Suprapubic skin (tissue), 4 donors: ENCODE measurements around the gene RABL2A. TPM values are rescaled to one million over a fixed set of nuclear protein-coding genes. Genes with fewer than 3 reads are reported as not detected.
"Not testable (repeated sequence)": the region's sequence is repeated elsewhere in the genome, so short reads cannot be mapped to it uniquely, and the experiment has no call there.

Experiments used
- DNase-seq, 2 donors: peaks; one replicate each; pipeline ENCODE4 v3.0.0-alpha.2; 2019; ENCODE audit warnings: low spot score in 2 of 2
- H3K27ac ChIP-seq: fragments of 200-600 bp; sonication (generic); one replicate; pipeline ENCODE4 v1.5.1; 2019
- H3K27me3 ChIP-seq: fragments of 200-600 bp; sonication (generic); one replicate; pipeline ENCODE4 v1.5.1; 2019
- H3K36me3 ChIP-seq: fragments of 200-600 bp; sonication (generic); one replicate; pipeline ENCODE4 v1.5.1; 2019
- H3K4me1 ChIP-seq: fragments of 200-600 bp; sonication (generic); one replicate; pipeline ENCODE4 v1.5.1; 2019
- H3K4me3 ChIP-seq: fragments of 200-600 bp; sonication (generic); one replicate; pipeline ENCODE4 v1.5.1; 2019; ENCODE audit warnings: mild to moderate bottlenecking
- H3K9me3 ChIP-seq: fragments of 200-600 bp; sonication (generic); one replicate; pipeline ENCODE4 v1.5.1; 2019
- POLR2AphosphoS5 ChIP-seq, 3 donors: sonication (generic); formaldehyde crosslinking; IDR thresholded peaks; one replicate each; pipeline ENCODE4 v1.6.1; 2017; ENCODE audit warnings: antibody characterized with exemption in 3 of 3
- WGBS: methylation state at CpG from one replicate; pipeline ENCODE4 v1.1.5; 2018; 5-methylcytosine and 5-hydroxymethylcytosine counted together
- total RNA-seq, 4 donors: library from RNA; depleted of rRNA; stranded (reverse); fragments of >200 nt; gene quantifications; one replicate each; pipeline ENCODE4 v1.1.0, GENCODE V29; 2016
- TF ChIP-seq, protein P1 (sequence below), 2 donors: fragments of 200-600 bp in 1 of 2; fragments of 450-650 bp in 1 of 2; sonication (generic) in 1 of 2; IDR thresholded peaks; one replicate each; pipeline ENCODE4 v1.5.1; 2016 to 2019; ENCODE audit warnings: antibody characterized with exemption in 2 of 2, mild to moderate bottlenecking in 1 of 2, moderate library complexity in 1 of 2

Gene RABL2A
- total RNA-seq, result 10 to 100 TPM; 11.9 to 28.8 (median 17.7) TPM

DNA sequence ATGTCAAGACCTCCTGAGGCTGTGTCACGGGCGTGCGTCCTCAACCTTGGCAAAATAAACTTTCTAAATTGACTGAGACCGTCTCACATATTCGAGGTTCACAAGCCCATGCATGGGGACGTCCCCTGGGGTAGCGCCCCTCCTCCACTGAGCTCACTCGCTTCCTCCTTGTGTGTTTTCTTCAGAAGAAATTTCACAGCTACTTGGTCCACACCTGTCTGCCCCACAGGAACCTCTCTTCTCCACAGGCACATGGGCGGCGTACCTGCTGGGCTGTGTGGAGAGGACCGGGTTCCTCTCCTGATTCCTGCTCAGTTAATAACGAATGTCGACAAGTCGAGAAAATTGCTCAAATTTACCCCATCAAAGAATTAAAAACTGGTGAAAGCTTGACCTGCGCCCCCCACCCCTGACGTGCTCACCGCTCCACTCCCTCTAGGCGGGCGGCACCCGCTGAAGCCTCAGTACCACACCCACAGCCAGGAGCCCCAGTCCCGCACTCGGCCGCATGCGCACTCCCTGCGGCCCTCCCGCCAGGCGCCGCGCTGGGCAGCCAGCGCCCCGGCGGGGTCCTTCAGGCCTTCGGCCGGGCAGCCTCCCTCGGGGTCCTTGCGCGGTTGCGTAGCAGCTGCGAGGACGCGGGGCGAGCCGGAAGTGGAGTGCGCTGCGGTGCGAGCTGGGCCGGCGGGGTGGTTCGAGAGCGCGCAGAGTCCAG lies at the start of gene RABL2A:
RABL2A (plus strand) TSS at position 651 of the 715 bp plus-strand sequence. CDS start 1,341 bp downstream, outside the sequence.
- WGBS, result 0% methylated on average over 7 of the region's 51 CpGs
- not testable (repeated sequence) for H3K4me1 ChIP-seq
- DNase-seq, result peak; percentile 86 to 91

DNA sequence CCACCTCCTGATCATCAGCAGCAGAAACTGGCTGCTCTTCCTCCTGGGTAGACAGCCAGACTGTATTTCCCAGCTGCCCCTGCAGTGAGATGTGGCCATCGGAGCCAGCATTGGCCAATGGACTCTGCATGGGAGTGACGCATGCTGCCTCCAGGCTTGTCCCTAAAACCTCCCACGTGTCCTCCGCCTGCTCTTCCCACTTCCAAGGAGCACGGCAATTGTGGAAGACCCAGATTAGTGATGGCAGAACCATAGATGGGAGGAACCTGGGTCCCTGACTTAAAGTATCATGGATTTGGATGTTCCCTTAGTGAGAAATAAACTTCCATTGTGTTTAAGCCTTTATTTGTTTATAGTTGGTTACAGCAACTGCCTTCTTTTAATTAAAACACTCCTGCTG lies 48.6 kb upstream of the RABL2A start:
- not testable (repeated sequence) for H3K27ac ChIP-seq, H3K9me3 ChIP-seq, H3K4me3 ChIP-seq, H3K36me3 ChIP-seq, H3K27me3 ChIP-seq
- DNase-seq, result peak in 1 of 2 donors; percentile 77
- WGBS, result no CpG with 5 or more reads among the region's 5 CpGs
- peaks cover 10% of the 10 kb centered on the region for H3K4me1 ChIP-seq

More for the DNA sequence above, at the start of gene RABL2A:
- H3K9me3 ChIP-seq, H3K27ac ChIP-seq, H3K27me3 ChIP-seq: not testable (repeated sequence)
- Histone ChIP-seq H3K4me3 (peak within 1 kb of the TSS; percentile 51), H3K36me3 (peaks cover 10% of the 10 kb centered on the region)

GRCh38 chr2:113582473-113582872 lies 44.6 kb upstream of the RABL2A start:
- H3K4me3 ChIP-seq, H3K36me3 ChIP-seq, H3K27me3 ChIP-seq, DNase-seq, H3K27ac ChIP-seq, H3K9me3 ChIP-seq: not testable (repeated sequence)
- WGBS, result 76% methylated on average over 3 of the region's 3 CpGs
- peaks cover 27% of the 10 kb centered on the region for H3K4me1 ChIP-seq

DNA sequence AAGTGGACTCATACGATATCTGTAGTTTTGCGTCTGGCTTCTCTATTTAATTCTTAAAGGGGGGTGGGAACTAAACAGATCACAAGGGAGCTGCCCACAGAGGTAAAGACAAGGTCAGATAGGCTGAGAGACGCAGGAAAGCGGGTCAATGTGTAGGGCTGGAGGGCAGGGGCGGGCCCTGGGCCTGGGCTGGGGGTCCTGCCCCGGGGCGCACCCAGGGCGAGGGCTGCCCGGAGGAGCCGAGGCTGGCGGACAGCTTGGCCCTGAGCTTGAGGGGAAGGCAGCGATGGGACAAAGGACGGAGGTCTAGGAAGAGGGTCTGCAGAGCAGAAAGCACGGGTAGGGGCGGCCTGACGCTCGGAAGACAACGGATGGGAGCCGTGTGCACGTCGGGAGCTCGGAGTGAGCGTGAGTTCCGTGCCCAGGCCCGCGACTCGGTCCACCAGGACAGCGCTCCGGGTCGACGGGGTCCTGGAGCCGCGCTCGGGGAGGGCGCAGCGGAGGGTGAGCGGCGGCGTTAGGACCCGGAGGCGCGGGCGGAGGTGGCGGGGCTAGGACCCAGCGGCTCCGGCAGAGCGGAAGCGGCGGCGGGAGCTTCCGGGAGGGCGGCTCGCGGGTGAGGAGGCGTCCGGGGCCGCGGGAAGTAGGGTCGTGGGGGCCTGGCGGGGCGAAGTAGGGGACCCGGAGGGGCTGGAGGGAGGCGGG lies 43.4 kb upstream of the RABL2A start:
- TF ChIP-seq POLR2AphosphoS5 (IDR thresholded peaks at IDR 0.05), result peak in 1 of 3 donors; percentile 68
- H3K9me3 ChIP-seq, H3K36me3 ChIP-seq, H3K27me3 ChIP-seq: not testable (repeated sequence)
- peak; percentile 88 to 91 for DNase-seq
- 3% methylated on average over 34 of the region's 63 CpGs for WGBS
- Histone ChIP-seq H3K4me1 (peaks cover 27% of the 10 kb centered on the region), H3K4me3 (peak overlapping the region; percentile 78), H3K27ac (peak overlapping the region; percentile 80)

DNA sequence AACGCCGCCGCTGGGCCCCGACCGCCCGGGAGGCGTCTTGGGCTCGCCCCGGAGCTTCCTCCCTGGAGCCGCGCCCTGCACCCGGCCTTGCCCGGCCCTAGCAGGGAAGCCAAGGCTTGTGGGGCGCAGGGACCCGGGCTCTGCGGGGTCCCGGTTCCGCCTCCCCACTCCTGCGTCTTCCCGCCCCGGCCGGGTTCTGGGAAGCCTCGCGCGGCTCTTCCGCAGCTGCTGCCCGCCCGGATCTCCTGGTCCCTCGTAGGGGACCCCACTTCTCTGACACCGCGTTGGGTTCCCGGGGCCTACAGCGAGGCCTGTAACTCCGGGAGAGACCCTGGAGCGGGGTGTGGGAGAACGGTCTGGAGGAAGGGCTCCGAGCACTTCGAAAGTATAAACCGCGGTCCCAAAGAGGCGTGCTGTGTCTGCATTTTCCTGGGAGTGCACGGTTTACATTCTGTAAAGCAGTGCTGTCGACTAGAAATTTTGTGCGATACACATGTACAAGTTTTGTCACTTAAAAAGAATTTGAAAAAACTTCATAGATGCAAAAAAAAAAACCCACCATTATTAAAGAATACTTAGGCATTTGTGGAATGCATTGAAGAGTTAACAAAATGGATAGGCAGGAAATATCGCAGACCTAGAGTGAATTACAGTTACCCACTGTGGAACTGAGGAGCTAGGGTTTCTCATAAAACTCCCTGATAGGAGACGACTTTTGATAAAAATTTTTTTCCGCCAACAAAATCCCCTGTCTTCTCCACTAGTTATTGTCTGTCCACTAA lies 42.6 kb upstream of the RABL2A start:
- DNase-seq, H3K9me3 ChIP-seq, H3K27me3 ChIP-seq, H3K36me3 ChIP-seq: not testable (repeated sequence)
- Histone ChIP-seq H3K27ac (peak overlapping the region; percentile 80), H3K4me1 (peaks cover 27% of the 10 kb centered on the region), H3K4me3 (peak overlapping the region; percentile 78)
- whole genome bisulfite sequencing, result 4% methylated on average over 11 of the region's 47 CpGs

- H3K27ac ChIP-seq, H3K36me3 ChIP-seq, H3K9me3 ChIP-seq, H3K4me3 ChIP-seq, DNase-seq, H3K27me3 ChIP-seq: not testable (repeated sequence)
- WGBS, result 52% methylated on average over 3 of the region's 3 CpGs
- TF ChIP-seq, protein P1, sequence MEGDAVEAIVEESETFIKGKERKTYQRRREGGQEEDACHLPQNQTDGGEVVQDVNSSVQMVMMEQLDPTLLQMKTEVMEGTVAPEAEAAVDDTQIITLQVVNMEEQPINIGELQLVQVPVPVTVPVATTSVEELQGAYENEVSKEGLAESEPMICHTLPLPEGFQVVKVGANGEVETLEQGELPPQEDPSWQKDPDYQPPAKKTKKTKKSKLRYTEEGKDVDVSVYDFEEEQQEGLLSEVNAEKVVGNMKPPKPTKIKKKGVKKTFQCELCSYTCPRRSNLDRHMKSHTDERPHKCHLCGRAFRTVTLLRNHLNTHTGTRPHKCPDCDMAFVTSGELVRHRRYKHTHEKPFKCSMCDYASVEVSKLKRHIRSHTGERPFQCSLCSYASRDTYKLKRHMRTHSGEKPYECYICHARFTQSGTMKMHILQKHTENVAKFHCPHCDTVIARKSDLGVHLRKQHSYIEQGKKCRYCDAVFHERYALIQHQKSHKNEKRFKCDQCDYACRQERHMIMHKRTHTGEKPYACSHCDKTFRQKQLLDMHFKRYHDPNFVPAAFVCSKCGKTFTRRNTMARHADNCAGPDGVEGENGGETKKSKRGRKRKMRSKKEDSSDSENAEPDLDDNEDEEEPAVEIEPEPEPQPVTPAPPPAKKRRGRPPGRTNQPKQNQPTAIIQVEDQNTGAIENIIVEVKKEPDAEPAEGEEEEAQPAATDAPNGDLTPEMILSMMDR (IDR thresholded peaks at IDR 0.05), result peak in 1 of 2 donors; percentile 54
- peaks cover 32% of the 10 kb centered on the region for H3K4me1 ChIP-seq
These were observed 39.9 kb upstream of the RABL2A start for GRCh38 chr2:113587201-113587600.

DNA sequence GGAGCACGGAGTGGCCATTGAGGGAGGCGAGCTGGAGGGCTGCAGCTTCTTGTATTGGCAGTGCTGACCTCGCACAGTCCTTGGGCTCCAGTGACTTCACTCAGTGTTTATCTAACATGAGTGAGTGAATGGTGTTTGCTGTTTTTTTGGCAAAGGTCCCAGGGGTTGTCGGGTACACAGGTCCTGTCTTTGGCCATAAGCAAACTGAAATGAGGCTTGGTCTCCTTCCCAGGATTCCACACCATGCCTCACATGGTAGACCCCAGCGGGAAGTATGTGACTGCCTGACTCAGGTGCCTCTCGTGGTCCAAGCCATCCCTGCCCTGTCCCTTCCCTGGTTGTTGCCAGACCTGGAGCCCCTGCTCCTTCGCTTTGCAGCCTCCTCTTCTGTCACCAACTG lies 37.5 kb upstream of the RABL2A start:
- not testable (repeated sequence) for DNase-seq, H3K27ac ChIP-seq, H3K27me3 ChIP-seq, H3K9me3 ChIP-seq, H3K4me3 ChIP-seq, H3K36me3 ChIP-seq
- H3K4me1 ChIP-seq, result peaks cover 20% of the 10 kb centered on the region
- WGBS, result 92% methylated on average over 4 of the region's 7 CpGs

DNA sequence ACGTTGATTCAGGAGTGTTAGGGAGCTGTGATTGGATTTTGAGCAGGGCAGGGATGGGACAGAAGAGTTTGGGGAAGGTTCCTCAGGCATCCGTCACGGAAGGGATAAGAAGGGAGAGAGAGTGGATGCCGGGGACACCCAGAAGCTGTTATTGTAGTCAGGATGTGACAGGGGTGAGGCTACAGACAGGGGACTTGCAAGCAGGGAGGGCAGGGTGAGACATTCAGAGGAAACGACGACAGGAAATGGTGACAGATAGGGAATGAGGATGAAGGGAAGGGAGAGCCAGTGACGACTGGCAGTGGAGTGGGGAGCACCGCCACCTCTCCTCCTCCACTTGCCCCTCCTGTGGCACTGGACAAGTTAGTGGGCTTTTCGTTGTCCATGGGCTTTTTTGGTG lies 35.1 kb upstream of the RABL2A start:
- not testable (repeated sequence) for H3K4me1 ChIP-seq, H3K36me3 ChIP-seq, H3K27me3 ChIP-seq, DNase-seq, H3K9me3 ChIP-seq, H3K27ac ChIP-seq, H3K4me3 ChIP-seq
- WGBS, result no CpG with 5 or more reads among the region's 9 CpGs

DNA sequence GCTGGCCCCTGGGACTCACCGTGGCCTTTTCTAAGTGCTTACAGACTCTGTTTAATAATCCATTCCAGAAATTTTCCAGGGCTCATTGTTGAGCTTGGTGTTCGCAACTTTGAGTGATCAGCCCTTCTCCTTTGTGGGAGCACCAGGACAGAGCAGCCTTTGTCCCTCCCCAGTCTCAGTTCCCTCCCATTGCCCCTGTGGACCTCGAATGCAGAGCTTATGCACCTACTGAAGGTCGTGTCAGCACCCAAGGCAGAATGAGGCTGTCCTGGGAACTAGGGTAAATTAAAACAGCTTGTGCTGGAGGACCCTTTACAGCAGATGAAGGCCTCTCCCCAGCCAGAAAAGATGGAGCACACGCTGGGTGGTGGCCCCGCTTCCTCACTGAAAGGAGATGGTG lies 33.8 kb upstream of the RABL2A start:
- not testable (repeated sequence) for H3K4me1 ChIP-seq, H3K4me3 ChIP-seq, H3K36me3 ChIP-seq, H3K9me3 ChIP-seq, H3K27ac ChIP-seq, DNase-seq, H3K27me3 ChIP-seq
- WGBS, result 86% methylated on average over 6 of the region's 6 CpGs

DNA sequence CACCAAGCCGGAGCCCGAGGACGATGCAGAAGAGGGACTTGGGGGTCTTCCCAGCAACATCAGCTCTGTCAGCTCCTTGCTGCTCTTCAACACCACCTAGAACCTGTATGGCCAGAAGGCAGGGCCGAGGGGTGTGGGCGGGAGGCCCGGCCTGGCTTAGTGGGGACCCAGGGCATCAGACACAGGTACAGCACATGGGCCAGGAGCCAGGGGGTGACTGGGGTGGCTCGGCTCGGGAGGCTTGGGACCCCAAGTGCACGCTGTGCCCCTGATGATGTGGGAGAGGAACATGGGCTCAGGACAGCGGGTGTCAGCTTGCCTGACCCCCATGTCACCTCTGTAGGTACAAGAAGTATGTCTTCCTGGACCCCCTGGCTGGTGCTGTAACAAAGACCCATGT lies 31.3 kb upstream of the RABL2A start:
- not testable (repeated sequence) for H3K9me3 ChIP-seq
- 86% methylated on average over 4 of the region's 10 CpGs for WGBS

GRCh38 chr2:113597164-113597563 lies 29.9 kb upstream of the RABL2A start:
- not testable (repeated sequence) for DNase-seq, H3K36me3 ChIP-seq, H3K27ac ChIP-seq, H3K27me3 ChIP-seq, H3K9me3 ChIP-seq, H3K4me1 ChIP-seq, H3K4me3 ChIP-seq
- 100% methylated on average over 1 of the region's 10 CpGs for WGBS

More for the DNA sequence above, 31.3 kb upstream of the RABL2A start:
- H3K4me3 ChIP-seq, H3K27ac ChIP-seq, H3K27me3 ChIP-seq, H3K36me3 ChIP-seq, H3K4me1 ChIP-seq, DNase-seq: not testable (repeated sequence)

- not testable (repeated sequence) for H3K4me1 ChIP-seq, DNase-seq, H3K27me3 ChIP-seq, H3K9me3 ChIP-seq, H3K27ac ChIP-seq, H3K36me3 ChIP-seq, H3K4me3 ChIP-seq
- WGBS, result no CpG with 5 or more reads among the region's 9 CpGs
These were observed 29.5 kb upstream of the RABL2A start for GRCh38 chr2:113597572-113597971.
